Epidermal melanocyte (primary cell): ENCODE data around the gene DIPK1A.
A peak's percentile ranks its signal among the peaks of the same experiment; 100 is the strongest.

Experiments
- DNase-seq: peaks from one replicate; pipeline ENCODE4 v3.0.0; 2011; ENCODE audit warnings: low spot score; ENCODE audit not compliant: insufficient read length

DIPK1A gene

GRCh38 chr1:92879316-92879968, 81.8 kb downstream of the DIPK1A start:
- no peak for DNase-seq

- DNase-seq: no peak
Observed at GRCh38 chr1:92877792-92878191, 83.5 kb downstream of the DIPK1A start.

- no peak for DNase-seq
Observed at GRCh38 chr1:92877081-92877711, 84.1 kb downstream of the DIPK1A start.

- DNase-seq: no peak
Observed at GRCh38 chr1:92876351-92876750, 84.9 kb downstream of the DIPK1A start.

- no peak for DNase-seq
Observed at GRCh38 chr1:92874987-92875386, 86.3 kb downstream of the DIPK1A start.

- no peak for DNase-seq
Observed at GRCh38 chr1:92872719-92873118, 88.5 kb downstream of the DIPK1A start.

- DNase-seq: no peak
Observed at GRCh38 chr1:92870591-92870990, 90.7 kb downstream of the DIPK1A start.

GRCh38 chr1:92864131-92864530, 97.1 kb downstream of the DIPK1A start:
- no peak for DNase-seq

- DNase-seq: no peak
Observed at GRCh38 chr1:92862605-92863004, 98.7 kb downstream of the DIPK1A start.

- no peak for DNase-seq
Observed at GRCh38 chr1:92859400-92860039, 101.7 kb downstream of the DIPK1A start.

GRCh38 chr1:92858564-92859399, 102.5 kb downstream of the DIPK1A start:
- DNase-seq: peak; percentile 36

GRCh38 chr1:92857817-92858216, 103.4 kb downstream of the DIPK1A start:
- no peak for DNase-seq

GRCh38 chr1:92855236-92855635, 106.0 kb downstream of the DIPK1A start:
- DNase-seq: no peak

- DNase-seq: no peak
Observed at GRCh38 chr1:92854101-92854785, 107.0 kb downstream of the DIPK1A start.

GRCh38 chr1:92853299-92853698, 108.0 kb downstream of the DIPK1A start:
- DNase-seq: no peak

GRCh38 chr1:92851729-92852128, 109.5 kb downstream of the DIPK1A start:
- no peak for DNase-seq

- no peak for DNase-seq
Observed at GRCh38 chr1:92850019-92850418, 111.2 kb downstream of the DIPK1A start.

GRCh38 chr1:92848201-92848600, 113.1 kb downstream of the DIPK1A start:
- DNase-seq: no peak

GRCh38 chr1:92845908-92846307, 115.4 kb downstream of the DIPK1A start:
- DNase-seq: no peak

- no peak for DNase-seq
Observed at GRCh38 chr1:92844439-92844838, 116.8 kb downstream of the DIPK1A start.
